HG03159 (cell line): ENCODE data around the gene UBA6.

Experiments
- ATAC-seq: cut with Tn5 transposase; IDR thresholded peaks from one replicate; pipeline ENCODE4 v1.9.1; 2021; ENCODE audit warnings: mild to moderate bottlenecking, moderate library complexity; ENCODE audit not compliant: unreplicated experiment

The UBA6 gene

GRCh38 chr4:67581208-67581857 is 119.6 kb downstream of the UBA6 start:
- peak; percentile 55 for ATAC-seq

- ATAC-seq, result peak; percentile 32
Observed at GRCh38 chr4:67580577-67580976, 120.4 kb downstream of the UBA6 start.

- no peak for ATAC-seq
Observed at GRCh38 chr4:67576538-67576937, 124.4 kb downstream of the UBA6 start.

- no peak for ATAC-seq
Observed at GRCh38 chr4:67576059-67576466, 124.9 kb downstream of the UBA6 start.

GRCh38 chr4:67575232-67576058 is 125.5 kb downstream of the UBA6 start:
- ATAC-seq, result peak; percentile 94

GRCh38 chr4:67573193-67573592 is 127.8 kb downstream of the UBA6 start:
- ATAC-seq, result no peak

- no peak for ATAC-seq
Observed at GRCh38 chr4:67571975-67572374, 129.0 kb downstream of the UBA6 start.

- no peak for ATAC-seq
Observed at GRCh38 chr4:67570537-67570936, 130.4 kb downstream of the UBA6 start.

- ATAC-seq, result no peak
Observed at GRCh38 chr4:67568820-67569219, 132.1 kb downstream of the UBA6 start.

- no peak for ATAC-seq
Observed at GRCh38 chr4:67566335-67566734, 134.6 kb downstream of the UBA6 start.

GRCh38 chr4:67565284-67565683 is 135.7 kb downstream of the UBA6 start:
- no peak for ATAC-seq
